HUES6 (cell line): ENCODE measurements around the gene REM2.

Source experiments
- H3K27ac ChIP-seq: 2 replicates; pipeline ENCODE4 v1.7.0; 2013; ENCODE audit warnings: low read depth, mild to moderate bottlenecking, low read length, inconsistent platforms
- H3K27me3 ChIP-seq: 2 replicates; pipeline ENCODE4 v1.6.1; 2013; ENCODE audit warnings: low read length; ENCODE audit not compliant: control insufficient read depth, insufficient read depth
- H3K36me3 ChIP-seq: 2 replicates; pipeline ENCODE4 v1.6.1; 2013; ENCODE audit warnings: low read length; ENCODE audit not compliant: control insufficient read depth, insufficient read depth
- H3K4me1 ChIP-seq: 2 replicates; pipeline ENCODE4 v1.6.1; 2013; ENCODE audit warnings: low read length; ENCODE audit not compliant: control insufficient read depth, insufficient read depth
- H3K4me3 ChIP-seq: 2 replicates; pipeline ENCODE4 v1.5.1; 2013; ENCODE audit warnings: low read depth, low read length
- H3K9ac ChIP-seq: one replicate; pipeline ENCODE4 v1.6.1; 2013; ENCODE audit warnings: mild to moderate bottlenecking, low read length
- H3K9me3 ChIP-seq: 2 replicates; pipeline ENCODE4 v1.6.1; 2013; ENCODE audit warnings: low read depth, low read length; ENCODE audit not compliant: control insufficient read depth, insufficient read depth

REM2 gene

GRCh38 chr14:22842211-22843122 lies 40.6 kb upstream of the REM2 start:
- Histone ChIP-seq H3K4me1 (peaks cover 18% of the 10 kb centered on the region), H3K4me3 (no peak overlapping the region), H3K9me3 (no peaks in the 10 kb centered on the region), H3K27me3 (no peaks in the 10 kb centered on the region), H3K27ac (no peak overlapping the region), H3K36me3 (peaks cover 59% of the 10 kb centered on the region), H3K9ac (no peak overlapping the region)

GRCh38 chr14:22843123-22843925 lies 39.7 kb upstream of the REM2 start:
- H3K27me3 ChIP-seq = no peaks in the 10 kb centered on the region
- H3K4me3 ChIP-seq = no peak overlapping the region
- H3K36me3 ChIP-seq = peaks cover 59% of the 10 kb centered on the region
- H3K27ac ChIP-seq = no peak overlapping the region
- H3K9ac ChIP-seq = no peak overlapping the region
- H3K4me1 ChIP-seq = peaks cover 20% of the 10 kb centered on the region
- no peaks in the 10 kb centered on the region for H3K9me3 ChIP-seq

DNA sequence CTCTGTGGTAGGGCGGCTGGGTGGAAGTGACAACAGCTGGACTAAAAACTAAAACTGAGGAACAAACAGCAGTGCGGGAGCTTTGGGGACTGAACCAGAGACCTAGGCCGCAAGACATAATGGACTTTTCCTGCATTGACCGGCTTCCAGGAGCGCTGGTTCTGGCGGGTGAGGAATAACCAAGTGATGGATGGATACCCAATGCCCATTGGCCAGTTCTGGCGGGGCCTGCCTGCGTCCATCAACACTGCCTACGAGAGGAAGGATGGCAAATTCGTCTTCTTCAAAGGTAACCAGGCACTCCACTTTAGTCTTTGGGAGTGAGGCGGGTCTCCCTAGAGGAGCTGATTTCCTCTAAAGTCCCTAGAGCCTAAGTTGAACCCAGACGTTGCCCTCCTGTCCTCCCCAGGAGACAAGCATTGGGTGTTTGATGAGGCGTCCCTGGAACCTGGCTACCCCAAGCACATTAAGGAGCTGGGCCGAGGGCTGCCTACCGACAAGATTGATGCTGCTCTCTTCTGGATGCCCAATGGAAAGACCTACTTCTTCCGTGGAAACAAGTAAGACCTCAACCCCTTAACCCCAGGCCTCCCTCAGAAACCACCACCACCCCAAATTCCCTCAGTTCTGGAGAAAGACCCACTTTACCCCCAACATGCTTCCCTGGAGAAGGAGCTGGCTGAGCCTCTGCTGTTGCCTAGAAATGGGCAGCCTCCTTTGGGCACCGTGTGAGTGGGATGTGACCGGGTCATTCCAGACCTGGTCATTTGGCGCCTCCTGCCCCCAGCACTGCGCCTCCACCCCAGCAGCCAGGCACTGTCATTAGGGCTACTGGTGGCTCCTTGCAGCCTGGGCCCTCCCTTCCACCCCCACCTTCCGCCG lies 38.6 kb upstream of the REM2 start:
- peaks cover 20% of the 10 kb centered on the region for H3K4me1 ChIP-seq
- peaks cover 59% of the 10 kb centered on the region for H3K36me3 ChIP-seq
- no peak overlapping the region for H3K4me3 ChIP-seq
- H3K9ac ChIP-seq = no peak overlapping the region
- H3K27ac ChIP-seq = no peak overlapping the region
- H3K27me3 ChIP-seq = no peaks in the 10 kb centered on the region
- H3K9me3 ChIP-seq = no peaks in the 10 kb centered on the region

DNA sequence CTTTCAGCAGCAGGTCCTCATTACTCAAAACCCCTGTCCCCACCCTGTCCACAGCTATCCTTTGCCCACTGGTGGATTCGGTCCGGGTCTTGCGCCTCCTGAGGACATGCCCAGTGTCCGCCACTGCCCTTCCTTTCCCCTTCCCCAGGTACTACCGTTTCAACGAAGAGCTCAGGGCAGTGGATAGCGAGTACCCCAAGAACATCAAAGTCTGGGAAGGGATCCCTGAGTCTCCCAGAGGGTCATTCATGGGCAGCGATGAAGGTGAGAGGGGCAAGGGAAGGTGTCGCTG lies 38.0 kb upstream of the REM2 start:
- H3K9me3 ChIP-seq = no peaks in the 10 kb centered on the region
- H3K9ac ChIP-seq = no peak overlapping the region
- no peak overlapping the region for H3K27ac ChIP-seq
- peaks cover 20% of the 10 kb centered on the region for H3K4me1 ChIP-seq
- no peak overlapping the region for H3K4me3 ChIP-seq
- peaks cover 59% of the 10 kb centered on the region for H3K36me3 ChIP-seq
- no peaks in the 10 kb centered on the region for H3K27me3 ChIP-seq

DNA sequence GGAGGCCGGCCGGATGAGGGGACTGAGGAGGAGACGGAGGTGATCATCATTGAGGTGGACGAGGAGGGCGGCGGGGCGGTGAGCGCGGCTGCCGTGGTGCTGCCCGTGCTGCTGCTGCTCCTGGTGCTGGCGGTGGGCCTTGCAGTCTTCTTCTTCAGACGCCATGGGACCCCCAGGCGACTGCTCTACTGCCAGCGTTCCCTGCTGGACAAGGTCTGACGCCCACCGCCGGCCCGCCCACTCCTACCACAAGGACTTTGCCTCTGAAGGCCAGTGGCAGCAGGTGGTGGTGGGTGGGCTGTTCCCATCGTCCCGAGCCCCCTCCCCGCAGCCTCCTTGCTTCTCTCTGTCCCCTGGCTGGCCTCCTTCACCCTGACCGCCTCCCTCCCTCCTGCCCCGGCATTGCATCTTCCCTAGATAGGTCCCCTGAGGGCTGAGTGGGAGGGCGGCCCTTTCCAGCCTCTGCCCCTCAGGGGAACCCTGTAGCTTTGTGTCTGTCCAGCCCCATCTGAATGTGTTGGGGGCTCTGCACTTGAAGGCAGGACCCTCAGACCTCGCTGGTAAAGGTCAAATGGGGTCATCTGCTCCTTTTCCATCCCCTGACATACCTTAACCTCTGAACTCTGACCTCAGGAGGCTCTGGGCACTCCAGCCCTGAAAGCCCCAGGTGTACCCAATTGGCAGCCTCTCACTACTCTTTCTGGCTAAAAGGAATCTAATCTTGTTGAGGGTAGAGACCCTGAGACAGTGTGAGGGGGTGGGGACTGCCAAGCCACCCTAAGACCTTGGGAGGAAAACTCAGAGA lies 37.0 kb upstream of the REM2 start:
- peaks cover 22% of the 10 kb centered on the region for H3K4me1 ChIP-seq
- no peak overlapping the region for H3K9ac ChIP-seq
- peaks cover 56% of the 10 kb centered on the region for H3K36me3 ChIP-seq
- H3K9me3 ChIP-seq = no peaks in the 10 kb centered on the region
- H3K4me3 ChIP-seq = no peak overlapping the region
- H3K27me3 ChIP-seq = no peaks in the 10 kb centered on the region
- no peak overlapping the region for H3K27ac ChIP-seq

GRCh38 chr14:22846811-22847307 lies 36.2 kb upstream of the REM2 start:
- H3K4me1 ChIP-seq = peaks cover 25% of the 10 kb centered on the region
- H3K27ac ChIP-seq = no peak overlapping the region
- peaks cover 47% of the 10 kb centered on the region for H3K36me3 ChIP-seq
- H3K27me3 ChIP-seq = no peaks in the 10 kb centered on the region
- H3K9me3 ChIP-seq = no peaks in the 10 kb centered on the region
- no peak overlapping the region for H3K4me3 ChIP-seq
- H3K9ac ChIP-seq = peak overlapping the region; percentile 30

- Histone ChIP-seq H3K9me3 (no peaks in the 10 kb centered on the region), H3K4me3 (no peak overlapping the region), H3K27ac (no peak overlapping the region), H3K36me3 (peaks cover 38% of the 10 kb centered on the region), H3K9ac (peak overlapping the region; percentile 19), H3K4me1 (peaks cover 28% of the 10 kb centered on the region), H3K27me3 (no peaks in the 10 kb centered on the region)
Measured at GRCh38 chr14:22847661-22848341, 35.2 kb upstream of the REM2 start.

GRCh38 chr14:22848351-22849164 lies 34.5 kb upstream of the REM2 start:
- Histone ChIP-seq H3K27ac (no peak overlapping the region), H3K36me3 (peaks cover 30% of the 10 kb centered on the region), H3K4me3 (no peak overlapping the region), H3K9me3 (no peaks in the 10 kb centered on the region), H3K27me3 (no peaks in the 10 kb centered on the region), H3K9ac (peak overlapping the region; percentile 19), H3K4me1 (peaks cover 29% of the 10 kb centered on the region)

DNA sequence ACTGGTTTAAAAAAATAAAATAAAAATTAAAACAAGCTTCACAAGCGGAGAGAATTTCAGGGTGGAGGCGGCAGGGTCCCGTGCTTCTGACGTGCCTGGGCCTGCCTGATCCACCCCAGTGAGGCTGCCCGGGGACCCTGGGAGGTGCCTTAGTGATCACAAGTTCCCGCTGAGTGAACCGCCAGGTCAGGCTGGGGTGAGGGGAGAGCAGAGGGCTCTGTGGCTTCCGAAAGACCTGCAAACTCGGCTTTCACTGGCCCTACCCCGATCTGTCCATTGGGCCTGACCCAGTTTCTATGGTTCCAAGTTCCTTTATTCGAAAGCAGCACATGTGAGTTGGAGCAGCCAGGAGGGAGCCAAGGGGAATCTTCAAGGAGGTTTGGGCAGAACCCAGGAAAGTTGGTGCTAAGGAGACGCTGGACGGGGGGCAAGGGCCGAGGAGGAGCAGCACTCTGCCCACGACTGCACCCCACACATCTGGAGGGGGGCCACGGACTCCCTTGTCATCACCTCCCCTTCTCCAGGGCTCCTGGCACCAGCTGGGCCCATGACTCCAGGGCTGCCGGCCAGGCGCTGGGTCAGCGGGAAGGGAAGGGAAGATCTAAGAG lies 33.7 kb upstream of the REM2 start:
- no peak overlapping the region for H3K27ac ChIP-seq
- no peaks in the 10 kb centered on the region for H3K9me3 ChIP-seq
- H3K9ac ChIP-seq = peak overlapping the region; percentile 13
- no peaks in the 10 kb centered on the region for H3K27me3 ChIP-seq
- H3K4me1 ChIP-seq = peaks cover 29% of the 10 kb centered on the region
- H3K36me3 ChIP-seq = peaks cover 24% of the 10 kb centered on the region
- no peak overlapping the region for H3K4me3 ChIP-seq
